OCI-LY1 (cell line): ENCODE measurements around the gene CRIM1.

Experiments
- H2AFZ ChIP-seq: fragments of 200-600 bp; sonication (generic), shearing (Covaris generic); 2 replicates; pipeline ENCODE4 v1.6.0; 2014; ENCODE audit warnings: antibody characterized with exemption, mild to moderate bottlenecking, low read length
- H3F3A ChIP-seq: fragments of 200-600 bp; sonication (generic), shearing (Covaris generic); 2 replicates; pipeline ENCODE4 v1.6.0; 2014; ENCODE audit warnings: mild to moderate bottlenecking, antibody characterized with exemption, low read length, moderate library complexity; ENCODE audit not compliant: insufficient read depth
- H3K27ac ChIP-seq: fragments of 200-600 bp; sonication (generic); 2 replicates; pipeline ENCODE4 v1.5.1; 2014; ENCODE audit warnings: low read length, mixed run types, mild to moderate bottlenecking, low read depth; ENCODE audit not compliant: poor library complexity, severe bottlenecking
- H3K27me3 ChIP-seq: fragments of 200-600 bp; sonication (generic); 2 replicates; pipeline ENCODE4 v1.6.0; 2014; ENCODE audit warnings: antibody characterized with exemption, mild to moderate bottlenecking, low read length, moderate library complexity; ENCODE audit not compliant: insufficient read depth
- H3K36me3 ChIP-seq: fragments of 200-600 bp; sonication (generic); 2 replicates; pipeline ENCODE4 v1.6.1; 2014; ENCODE audit warnings: mild to moderate bottlenecking, antibody characterized with exemption, low read length, moderate library complexity, mixed read lengths; ENCODE audit not compliant: insufficient read depth
- H3K4me1 ChIP-seq: fragments of 200-600 bp; sonication (generic); 2 replicates; pipeline ENCODE4 v1.5.1; 2014; ENCODE audit warnings: mild to moderate bottlenecking, low read length, moderate library complexity; ENCODE audit not compliant: insufficient read depth, severe bottlenecking
- H3K4me2 ChIP-seq: fragments of 200-600 bp; sonication (generic), shearing (Covaris generic); 2 replicates; pipeline ENCODE4 v1.6.1; 2014; ENCODE audit warnings: low read length
- H3K4me3 ChIP-seq: fragments of 200-600 bp; sonication (generic); 2 replicates; pipeline ENCODE4 v1.5.1; 2014; ENCODE audit warnings: low read length, low read depth, mild to moderate bottlenecking, mixed read lengths; ENCODE audit not compliant: poor library complexity, severe bottlenecking
- H3K79me2 ChIP-seq: fragments of 200-600 bp; shearing (Covaris generic); 2 replicates; pipeline ENCODE4 v1.6.1; 2016; ENCODE audit warnings: mixed run types, low read length, mixed read lengths; ENCODE audit not compliant: insufficient read depth
- H3K9ac ChIP-seq: fragments of 200-600 bp; sonication (generic), shearing (Covaris generic); 2 replicates; pipeline ENCODE4 v1.6.1; 2014; ENCODE audit warnings: mild to moderate bottlenecking, low read length, mixed read lengths
- H3K9me2 ChIP-seq: fragments of 200-600 bp; sonication (generic), shearing (Covaris generic); 2 replicates; pipeline ENCODE4 v1.6.1; 2014; ENCODE audit warnings: low read depth, mild to moderate bottlenecking, low read length, mixed read lengths
- H3K9me3 ChIP-seq: fragments of 200-600 bp; shearing (Covaris generic); 2 replicates; pipeline ENCODE4 v1.6.1; 2014; ENCODE audit warnings: low read length, mixed read lengths
- H4K20me1 ChIP-seq: fragments of 200-600 bp; sonication (generic), shearing (Covaris generic); 2 replicates; pipeline ENCODE4 v1.6.0; 2016; ENCODE audit warnings: mild to moderate bottlenecking, low read length; ENCODE audit not compliant: insufficient read depth
- EZH2 ChIP-seq: fragments of 200-600 bp; sonication (generic), shearing (Covaris generic); IDR thresholded peaks from 2 replicates; pipeline ENCODE4 v1.8.0; 2017; ENCODE audit warnings: borderline replicate concordance, mixed run types, mild to moderate bottlenecking, antibody characterized with exemption, low read length, moderate library complexity, mixed read lengths
- TF ChIP-seq, protein P1 (sequence below): fragments of 200-600 bp; sonication (generic), shearing (Covaris generic); IDR thresholded peaks from 2 replicates; pipeline ENCODE4 v1.5.1; 2017; ENCODE audit warnings: mild to moderate bottlenecking, antibody characterized with exemption, low read length, moderate library complexity, mixed read lengths

Gene CRIM1

GRCh38 chr2:36582951-36583350 lies 227.4 kb downstream of the CRIM1 start:
- Histone ChIP-seq H3K27ac (no peak overlapping the region), H3K9me2 (no peaks in the 10 kb centered on the region), H3K9ac (no peak overlapping the region), H3K4me3 (no peak overlapping the region), H3K4me2 (no peak overlapping the region), H3K36me3 (peaks cover 85% of the 10 kb centered on the region), H2AFZ (no peak overlapping the region), H3K4me1 (no peaks in the 10 kb centered on the region), H3K79me2 (no peaks in the 10 kb centered on the region), H3F3A (no peaks in the 10 kb centered on the region), H3K9me3 (no peaks in the 10 kb centered on the region), H3K27me3 (no peaks in the 10 kb centered on the region), H4K20me1 (no peaks in the 10 kb centered on the region)
- TF ChIP-seq, protein P1, sequence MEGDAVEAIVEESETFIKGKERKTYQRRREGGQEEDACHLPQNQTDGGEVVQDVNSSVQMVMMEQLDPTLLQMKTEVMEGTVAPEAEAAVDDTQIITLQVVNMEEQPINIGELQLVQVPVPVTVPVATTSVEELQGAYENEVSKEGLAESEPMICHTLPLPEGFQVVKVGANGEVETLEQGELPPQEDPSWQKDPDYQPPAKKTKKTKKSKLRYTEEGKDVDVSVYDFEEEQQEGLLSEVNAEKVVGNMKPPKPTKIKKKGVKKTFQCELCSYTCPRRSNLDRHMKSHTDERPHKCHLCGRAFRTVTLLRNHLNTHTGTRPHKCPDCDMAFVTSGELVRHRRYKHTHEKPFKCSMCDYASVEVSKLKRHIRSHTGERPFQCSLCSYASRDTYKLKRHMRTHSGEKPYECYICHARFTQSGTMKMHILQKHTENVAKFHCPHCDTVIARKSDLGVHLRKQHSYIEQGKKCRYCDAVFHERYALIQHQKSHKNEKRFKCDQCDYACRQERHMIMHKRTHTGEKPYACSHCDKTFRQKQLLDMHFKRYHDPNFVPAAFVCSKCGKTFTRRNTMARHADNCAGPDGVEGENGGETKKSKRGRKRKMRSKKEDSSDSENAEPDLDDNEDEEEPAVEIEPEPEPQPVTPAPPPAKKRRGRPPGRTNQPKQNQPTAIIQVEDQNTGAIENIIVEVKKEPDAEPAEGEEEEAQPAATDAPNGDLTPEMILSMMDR = no peak
- TF ChIP-seq EZH2 = no peak

GRCh38 chr2:36584148-36584794 lies 228.7 kb downstream of the CRIM1 start:
- Histone ChIP-seq H3K79me2 (no peaks in the 10 kb centered on the region), H3K4me1 (no peaks in the 10 kb centered on the region)
- TF ChIP-seq, protein P1 = no peak
- no peak for TF ChIP-seq EZH2

GRCh38 chr2:36586672-36587071 lies 231.1 kb downstream of the CRIM1 start:
- H3K27ac ChIP-seq = no peak overlapping the region
- no peak for TF ChIP-seq EZH2
- TF ChIP-seq, protein P1 = no peak
- H4K20me1 ChIP-seq = no peaks in the 10 kb centered on the region
- no peaks in the 10 kb centered on the region for H3K9me2 ChIP-seq
- no peaks in the 10 kb centered on the region for H3K9me3 ChIP-seq
- H3K27me3 ChIP-seq = no peaks in the 10 kb centered on the region
- no peaks in the 10 kb centered on the region for H3K79me2 ChIP-seq
- H3K4me1 ChIP-seq = no peaks in the 10 kb centered on the region
- H3K4me3 ChIP-seq = no peak overlapping the region
- no peaks in the 10 kb centered on the region for H3F3A ChIP-seq
- H3K4me2 ChIP-seq = no peak overlapping the region
- peaks cover 67% of the 10 kb centered on the region for H3K36me3 ChIP-seq
- H3K9ac ChIP-seq = no peak overlapping the region
- H2AFZ ChIP-seq = no peak overlapping the region

More at GRCh38 chr2:36584148-36584794, 228.7 kb downstream of the CRIM1 start:
- Histone ChIP-seq H3F3A (no peaks in the 10 kb centered on the region), H2AFZ (no peak overlapping the region), H3K4me3 (no peak overlapping the region), H3K36me3 (peaks cover 76% of the 10 kb centered on the region), H3K27ac (no peak overlapping the region), H3K4me2 (no peak overlapping the region), H4K20me1 (no peaks in the 10 kb centered on the region), H3K27me3 (no peaks in the 10 kb centered on the region), H3K9me3 (no peaks in the 10 kb centered on the region), H3K9me2 (no peaks in the 10 kb centered on the region), H3K9ac (no peak overlapping the region)
